Prostate gland (tissue), 2 donors: Measurements from ENCODE around the gene ARHGAP24. TPM values are rescaled to one million over a fixed set of nuclear protein-coding genes. Genes with fewer than 3 reads are reported as not detected.

ENCODE experiments used
- DNase-seq: peaks from one replicate; pipeline ENCODE4 v3.0.0-alpha.2; 2019; ENCODE audit warnings: low spot score
- H3K27ac ChIP-seq, 2 donors: fragments of 200-600 bp; sonication (generic); 2 replicates each; pipeline ENCODE4 v1.5.1; 2017 to 2019
- H3K27me3 ChIP-seq: fragments of 200-600 bp; sonication (generic); replicated peaks from 2 replicates; pipeline ENCODE4 v1.5.1; 2019; ENCODE audit not compliant: insufficient read depth
- H3K36me3 ChIP-seq, 2 donors: fragments of 200-600 bp; sonication (generic); 1 replicate in 1 of 2; 2 replicates in 1 of 2; pipeline versions ENCODE4 v1.5.1 to v1.8.1; 2017 to 2019
- H3K4me1 ChIP-seq: fragments of 200-600 bp; sonication (generic); replicated peaks from 2 replicates; pipeline ENCODE4 v1.5.1; 2019
- H3K4me3 ChIP-seq, 2 donors: fragments of 200-600 bp; sonication (generic); 2 replicates each; pipeline ENCODE4 v1.5.1; 2017 to 2019
- H3K9me3 ChIP-seq: fragments of 200-600 bp; sonication (generic); 2 replicates; pipeline ENCODE4 v1.5.1; 2017
- CTCF ChIP-seq, 4 experiments: fragments of 200-600 bp in 2 of 4; fragments of 450-650 bp in 2 of 4; sonication (generic) in 2 of 4; IDR thresholded peaks; 1 replicate in 3 of 4; 2 replicates in 1 of 4; pipeline ENCODE4 v1.5.1; 2016 to 2019; ENCODE audit warnings: antibody characterized with exemption in 4 of 4, mild to moderate bottlenecking in 2 of 4, moderate library complexity in 2 of 4
- POLR2A ChIP-seq: fragments of 450-650 bp; IDR thresholded peaks from one replicate; pipeline ENCODE4 v1.6.1; 2016; ENCODE audit warnings: antibody characterized with exemption, mild to moderate bottlenecking
- POLR2AphosphoS5 ChIP-seq: sonication (generic); formaldehyde crosslinking; IDR thresholded peaks from one replicate; pipeline ENCODE4 v1.6.1; 2017; ENCODE audit warnings: antibody characterized with exemption
- WGBS: methylation state at CpG from one replicate; pipeline ENCODE4 v1.1.5; 2018; 5-methylcytosine and 5-hydroxymethylcytosine counted together
- intact Hi-C: fragments of 100-400 bp; cut with DNase I; formaldehyde crosslinking; loops from one replicate; pipeline ENCODE4 v1.14.2; 2022
- total RNA-seq, 2 donors: library from RNA; depleted of rRNA; stranded (reverse); fragments of >200 nt; gene quantifications; one replicate each; pipeline ENCODE4 v1.1.0, GENCODE V29; 2016

The ARHGAP24 gene
- total RNA-seq, 2 donors from 2014 or later: 6.7 to 7.4 TPM

GRCh38 chr4:85787133-85787532 is 312.2 kb downstream of the ARHGAP24 start:
- no peaks in the 10 kb centered on the region for H3K4me1 ChIP-seq
- no peak for DNase-seq
- TF ChIP-seq CTCF (IDR thresholded peaks at IDR 0.05) (no peak), POLR2AphosphoS5 (no peak), POLR2A (no peak)
- no peaks in the 10 kb centered on the region for H3K36me3 ChIP-seq
- no peaks in the 10 kb centered on the region for H3K27me3 ChIP-seq
- H3K27ac ChIP-seq: no peak overlapping the region
- H3K4me3 ChIP-seq: no peak overlapping the region
- intact Hi-C loops: no loop called here
- no peaks in the 10 kb centered on the region for H3K9me3 ChIP-seq
- 80% methylated on average over 3 of the region's 3 CpGs for WGBS

GRCh38 chr4:85788604-85789003 is 313.7 kb downstream of the ARHGAP24 start:
- Histone ChIP-seq H3K4me1 (no peaks in the 10 kb centered on the region), H3K36me3 (no peaks in the 10 kb centered on the region), H3K4me3 (no peak overlapping the region), H3K9me3 (no peaks in the 10 kb centered on the region), H3K27ac (no peak overlapping the region), H3K27me3 (no peaks in the 10 kb centered on the region)
- WGBS: 59% methylated on average over 2 of the region's 2 CpGs
- intact Hi-C loops: no loop called here
- no peak for TF ChIP-seq POLR2AphosphoS5
- TF ChIP-seq POLR2A: no peak
- TF ChIP-seq CTCF (IDR thresholded peaks at IDR 0.05): no peak
- no peak for DNase-seq

- WGBS: 86% methylated on average over 3 of the region's 3 CpGs
- Histone ChIP-seq H3K4me3 (no peak overlapping the region), H3K36me3 (no peaks in the 10 kb centered on the region), H3K27ac (no peak overlapping the region), H3K27me3 (no peaks in the 10 kb centered on the region), H3K9me3 (no peaks in the 10 kb centered on the region), H3K4me1 (no peaks in the 10 kb centered on the region)
- intact Hi-C loops: no loop called here
- DNase-seq: no peak
- no peak for TF ChIP-seq POLR2AphosphoS5
- TF ChIP-seq POLR2A: no peak
- TF ChIP-seq CTCF (IDR thresholded peaks at IDR 0.05): no peak
Observed at GRCh38 chr4:85789241-85789640, 314.3 kb downstream of the ARHGAP24 start.

- Histone ChIP-seq H3K4me3 (no peak overlapping the region), H3K27ac (no peak overlapping the region), H3K36me3 (no peaks in the 10 kb centered on the region), H3K4me1 (no peaks in the 10 kb centered on the region), H3K27me3 (no peaks in the 10 kb centered on the region), H3K9me3 (no peaks in the 10 kb centered on the region)
- DNase-seq: no peak
- intact Hi-C loops: loop anchor here (10.0 kb wide), 1 partner anchor 174 kb away; no protein-coding TSS in a partner anchor
- TF ChIP-seq CTCF (IDR thresholded peaks at IDR 0.05) (no peak), POLR2A (no peak), POLR2AphosphoS5 (no peak)
Observed at GRCh38 chr4:85790582-85790981, 315.6 kb downstream of the ARHGAP24 start.

- no peak overlapping the region for H3K4me3 ChIP-seq
- no peaks in the 10 kb centered on the region for H3K4me1 ChIP-seq
- H3K36me3 ChIP-seq: no peaks in the 10 kb centered on the region
- H3K9me3 ChIP-seq: no peaks in the 10 kb centered on the region
- no peak for TF ChIP-seq POLR2A
- no peak for TF ChIP-seq POLR2AphosphoS5
- TF ChIP-seq CTCF (IDR thresholded peaks at IDR 0.05): no peak
- H3K27me3 ChIP-seq: no peaks in the 10 kb centered on the region
- intact Hi-C loops: loop anchor here (10.0 kb wide), 1 partner anchor 172 kb away; no protein-coding TSS in a partner anchor
- no peak for DNase-seq
- H3K27ac ChIP-seq: no peak overlapping the region
Observed at GRCh38 chr4:85792376-85793232, 317.7 kb downstream of the ARHGAP24 start.
